Measurements from ENCODE around the gene GALNT12.

GRCh38 chr9:98851730-98852459, 44.4 kb downstream of the GALNT12 start:
- TF ChIP-seq, protein P1, sequence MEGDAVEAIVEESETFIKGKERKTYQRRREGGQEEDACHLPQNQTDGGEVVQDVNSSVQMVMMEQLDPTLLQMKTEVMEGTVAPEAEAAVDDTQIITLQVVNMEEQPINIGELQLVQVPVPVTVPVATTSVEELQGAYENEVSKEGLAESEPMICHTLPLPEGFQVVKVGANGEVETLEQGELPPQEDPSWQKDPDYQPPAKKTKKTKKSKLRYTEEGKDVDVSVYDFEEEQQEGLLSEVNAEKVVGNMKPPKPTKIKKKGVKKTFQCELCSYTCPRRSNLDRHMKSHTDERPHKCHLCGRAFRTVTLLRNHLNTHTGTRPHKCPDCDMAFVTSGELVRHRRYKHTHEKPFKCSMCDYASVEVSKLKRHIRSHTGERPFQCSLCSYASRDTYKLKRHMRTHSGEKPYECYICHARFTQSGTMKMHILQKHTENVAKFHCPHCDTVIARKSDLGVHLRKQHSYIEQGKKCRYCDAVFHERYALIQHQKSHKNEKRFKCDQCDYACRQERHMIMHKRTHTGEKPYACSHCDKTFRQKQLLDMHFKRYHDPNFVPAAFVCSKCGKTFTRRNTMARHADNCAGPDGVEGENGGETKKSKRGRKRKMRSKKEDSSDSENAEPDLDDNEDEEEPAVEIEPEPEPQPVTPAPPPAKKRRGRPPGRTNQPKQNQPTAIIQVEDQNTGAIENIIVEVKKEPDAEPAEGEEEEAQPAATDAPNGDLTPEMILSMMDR (IDR thresholded peaks at IDR 0.05): no peak
- TF ChIP-seq POLR2A (IDR thresholded peaks at IDR 0.05): no peak

Measured in breast epithelium (tissue), 3 donors.